H1 (cell line): ENCODE data around the gene TRAPPC8. TPM values are rescaled to one million over a fixed set of nuclear protein-coding genes. Genes with fewer than 3 reads are reported as not detected.
"Not testable (repeated sequence)": the region's sequence is repeated elsewhere in the genome, so short reads cannot be mapped to it uniquely, and the experiment has no call there.

Experiments used
- CTCF ChIA-PET: fragments of 300-600 bp; sonication (Branson Sonifier 250); formaldehyde crosslinking; loops from one replicate; lab custom pipeline; 2021; ENCODE audit not compliant: partially characterized antibody; lab: Charles Lee
- POLR2A ChIA-PET: fragments of 300-600 bp; sonication (Branson Sonifier 250); formaldehyde crosslinking; loops from one replicate; lab custom pipeline; 2021; ENCODE audit warnings: inconsistent platforms; ENCODE audit not compliant: partially characterized antibody; lab: Charles Lee
- DNase-seq, 2 experiments: peaks; one replicate each; pipeline versions ENCODE4 v3.0.0 to v3.0.0-alpha.2; 2010 to 2022; ENCODE audit warnings: low spot score in 2 of 2, low read depth in 1 of 2, mixed read lengths in 1 of 2
- FAIRE-seq: peaks from 2 replicates; lab custom pipeline; 2011; peaks lifted over from hg19 to GRCh38; lab: Jason Lieb, UNC
- H2AFZ ChIP-seq: 2 replicates; pipeline ENCODE4 v1.8.1; 2012; ENCODE audit warnings: low read length, inconsistent platforms
- H2AK5ac ChIP-seq: 2 replicates; pipeline ENCODE4 v1.6.1; 2013; ENCODE audit warnings: low read depth, low read length
- H2BK120ac ChIP-seq: replicated peaks from 2 replicates; pipeline ENCODE3; 2013; ENCODE audit warnings: low read depth, low read length, inconsistent platforms
- H2BK12ac ChIP-seq: 2 replicates; pipeline ENCODE4 v1.6.1; 2013; ENCODE audit warnings: low read depth, low read length
- H2BK15ac ChIP-seq: 2 replicates; pipeline ENCODE4 v1.6.1; 2013; ENCODE audit warnings: low read length
- H2BK20ac ChIP-seq: 2 replicates; pipeline ENCODE4 v1.6.1; 2013; ENCODE audit warnings: low read length
- H2BK5ac ChIP-seq: 2 replicates; pipeline ENCODE4 v1.6.1; 2013; ENCODE audit warnings: low read depth, low read length
- H3K14ac ChIP-seq: 2 replicates; pipeline ENCODE4 v1.6.1; 2013; ENCODE audit warnings: inconsistent platforms; ENCODE audit not compliant: insufficient read length
- H3K18ac ChIP-seq: 2 replicates; pipeline ENCODE4 v1.6.1; 2013; ENCODE audit warnings: low read length; ENCODE audit errors: extremely low read depth
- H3K23ac ChIP-seq: 2 replicates; pipeline ENCODE4 v1.6.1; 2013; ENCODE audit warnings: inconsistent platforms; ENCODE audit not compliant: insufficient read length
- H3K23me2 ChIP-seq: 2 replicates; pipeline ENCODE4 v1.6.1; 2013; ENCODE audit warnings: low read depth, low read length
- H3K27ac ChIP-seq: 2 replicates; pipeline ENCODE4 v1.6.1; 2011; ENCODE audit warnings: low read depth, low read length, inconsistent platforms
- H3K27me3 ChIP-seq, 4 experiments: replicated peaks in 1 of 4; 1 replicate in 1 of 4; 2 replicates in 3 of 4; pipeline versions ENCODE4 v1.6.1 to v1.8.1; 2011 to 2013; ENCODE audit warnings: low read length in 3 of 4, mild to moderate bottlenecking in 3 of 4, inconsistent platforms in 2 of 4, mixed read lengths in 2 of 4, moderate library complexity in 1 of 4; ENCODE audit not compliant: control insufficient read depth in 3 of 4, insufficient read depth in 3 of 4; ENCODE audit errors: extremely low read depth in 1 of 4
- H3K36me3 ChIP-seq, 4 experiments: 2 replicates each; pipeline versions ENCODE4 v1.6.1 to v1.8.1; 2011 to 2013; ENCODE audit warnings: mild to moderate bottlenecking in 4 of 4, low read length in 3 of 4, moderate library complexity in 2 of 4, control low read depth in 1 of 4, inconsistent platforms in 1 of 4; ENCODE audit not compliant: insufficient read depth in 4 of 4, control insufficient read depth in 2 of 4
- H3K4ac ChIP-seq: replicated peaks from 2 replicates; pipeline ENCODE3; 2013; ENCODE audit warnings: low read length, low read depth, mixed read lengths, inconsistent platforms; ENCODE audit not compliant: insufficient read length
- H3K4me1 ChIP-seq, 4 experiments: replicated peaks in 1 of 4; 1 replicate in 1 of 4; 2 replicates in 3 of 4; pipeline versions ENCODE4 v1.6.1 to v1.8.1; 2011 to 2013; ENCODE audit warnings: low read length in 3 of 4, inconsistent platforms in 2 of 4, mixed read lengths in 1 of 4; ENCODE audit not compliant: insufficient read depth in 4 of 4, control insufficient read depth in 3 of 4
- H3K4me2 ChIP-seq, 2 experiments: 2 replicates each; pipeline versions ENCODE4 v1.6.1 to v1.8.1; 2011 to 2013; ENCODE audit warnings: low read depth in 2 of 2, low read length in 2 of 2, control low read depth in 1 of 2, inconsistent platforms in 1 of 2, mild to moderate bottlenecking in 1 of 2; ENCODE audit not compliant: insufficient read depth in 1 of 2
- H3K4me3 ChIP-seq, 4 experiments: fragments of 200-600, 300-600 bp in 1 of 4; sonication (generic), shearing (Covaris generic), sonication (Bioruptor Twin) in 1 of 4; 2 replicates each; pipeline versions ENCODE4 v1.5.1 to v1.8.1; 2011 to 2016; ENCODE audit warnings: low read length in 4 of 4, low read depth in 3 of 4, control low read depth in 2 of 4, inconsistent platforms in 2 of 4, mild to moderate bottlenecking in 2 of 4, mixed read lengths in 1 of 4, moderate library complexity in 1 of 4; ENCODE audit not compliant: insufficient read depth in 2 of 4; ENCODE audit errors: extremely low read depth in 1 of 4
- H3K56ac ChIP-seq: replicated peaks from 2 replicates; pipeline ENCODE3; 2013; ENCODE audit warnings: low read depth, mild to moderate bottlenecking, mixed read lengths, low read length, inconsistent platforms; ENCODE audit not compliant: insufficient read length
- H3K79me1 ChIP-seq: 2 replicates; pipeline ENCODE4 v1.6.1; 2013; ENCODE audit warnings: low read depth, low read length, control low read depth
- H3K79me2 ChIP-seq, 2 experiments: 2 replicates each; pipeline versions ENCODE4 v1.6.1 to v1.8.1; 2012 to 2013; ENCODE audit warnings: low read length in 2 of 2, mild to moderate bottlenecking in 2 of 2, inconsistent platforms in 1 of 2; ENCODE audit not compliant: insufficient read depth in 2 of 2, control insufficient read depth in 1 of 2
- H3K9ac ChIP-seq, 4 experiments: replicated peaks in 1 of 4; 1 replicate in 1 of 4; 2 replicates in 3 of 4; pipeline versions ENCODE4 v1.6.1 to v1.8.1; 2011 to 2013; ENCODE audit warnings: low read depth in 3 of 4, low read length in 3 of 4, control low read depth in 2 of 4, mild to moderate bottlenecking in 2 of 4, moderate library complexity in 2 of 4, inconsistent platforms in 1 of 4; ENCODE audit errors: extremely low read depth in 1 of 4
- H3K9me3 ChIP-seq, 2 experiments: 2 replicates each; pipeline versions ENCODE4 v1.6.1 to v1.8.1; 2012 to 2013; ENCODE audit warnings: mild to moderate bottlenecking in 2 of 2, moderate library complexity in 2 of 2, control low read depth in 1 of 2, inconsistent platforms in 1 of 2, low read depth in 1 of 2, low read length in 1 of 2, mixed read lengths in 1 of 2; ENCODE audit not compliant: insufficient read depth in 2 of 2
- H4K20me1 ChIP-seq, 2 experiments: replicated peaks in 1 of 2; 2 replicates each; pipeline versions ENCODE3 to v1.8.1; 2011 to 2013; ENCODE audit warnings: inconsistent platforms in 2 of 2, low read length in 2 of 2, mild to moderate bottlenecking in 1 of 2; ENCODE audit not compliant: insufficient read depth in 2 of 2, control insufficient read depth in 1 of 2
- H4K5ac ChIP-seq: 2 replicates; pipeline ENCODE4 v1.6.1; 2013; ENCODE audit warnings: low read length, low read depth, mixed read lengths, inconsistent platforms; ENCODE audit not compliant: insufficient read length
- H4K8ac ChIP-seq: 2 replicates; pipeline ENCODE4 v1.8.0; 2013; ENCODE audit warnings: mild to moderate bottlenecking, moderate library complexity, low read length, inconsistent platforms; ENCODE audit not compliant: insufficient read depth; ENCODE audit errors: extremely low read depth
- H4K91ac ChIP-seq: replicated peaks from 2 replicates; pipeline ENCODE3; 2013; ENCODE audit warnings: low read length, mixed read lengths, inconsistent platforms; ENCODE audit not compliant: insufficient read length
- WGBS, 2 experiments: shearing (Covaris generic) in 1 of 2; methylation state at CpG; one replicate each; pipeline versions ENCODE4 v1.1.6 to v1.1.7; 2013 to 2015; ENCODE audit warnings: low lambda C conversion rate in 2 of 2, mixed read lengths in 2 of 2, inconsistent platforms in 1 of 2, low coverage in 1 of 2, missing lambda C conversion rate in 1 of 2; ENCODE audit not compliant: insufficient replicate concordance in 2 of 2, insufficient coverage in 1 of 2, insufficient read length in 1 of 2; ENCODE audit errors: extremely low coverage in 1 of 2, missing lambda C conversion rate in 1 of 2; 5-methylcytosine and 5-hydroxymethylcytosine counted together
- polyA plus RNA-seq, 7 experiments: library from polyadenylated mRNA; depleted of rRNA in 3 of 7; stranded (reverse) in 5 of 7; unstranded in 2 of 7; fragments of >200 nt in 5 of 7; fragments of 200-250 nt in 2 of 7; gene quantifications; 1 replicate in 5 of 7; 2 replicates in 1 of 7; 4 replicates in 1 of 7; pipeline versions ENCODE4 v1.2.1 to v1.2.3, GENCODE V29; 2011 to 2013; ENCODE audit warnings: missing spikeins in 2 of 7, mixed read lengths in 2 of 7
- total RNA-seq: library from RNA; stranded (reverse); fragmentation: NEBNext Ultra II Directional; extraction: Animal tissue kit (Norgen Biotek cat#: 25700); gene quantifications from 2 replicates; pipeline ENCODE4 v1.2.1, GENCODE V29; 2021

TRAPPC8 gene
- total and polyA plus RNA-seq, 2 of the 8 experiments (the other 6 are each of a cell fraction or from before 2014, with no cell fraction given), result 43.6 to 56.5 TPM

- H3K9me3 ChIP-seq, H3K56ac ChIP-seq, H3K27ac ChIP-seq, H3K4ac ChIP-seq, H3K9ac ChIP-seq, H2BK5ac ChIP-seq, H2BK15ac ChIP-seq, H4K5ac ChIP-seq, H3K79me1 ChIP-seq, H2BK12ac ChIP-seq, H4K20me1 ChIP-seq, H2AK5ac ChIP-seq, H2AFZ ChIP-seq, H3K18ac ChIP-seq, H2BK20ac ChIP-seq, H3K4me2 ChIP-seq, DNase-seq, H2BK120ac ChIP-seq, H3K79me2 ChIP-seq, H3K27me3 ChIP-seq, FAIRE-seq, H3K23me2 ChIP-seq, H3K36me3 ChIP-seq, H3K4me1 ChIP-seq, H3K14ac ChIP-seq, H4K91ac ChIP-seq, H3K23ac ChIP-seq, CTCF ChIA-PET, H4K8ac ChIP-seq, H3K4me3 ChIP-seq: not testable (repeated sequence)
- 98% methylated on average over 3 of the region's 3 CpGs; no CpG with 5 or more reads in 1 of the 2 experiments for WGBS, 2 experiments
- POLR2A ChIA-PET, result interaction anchor here (4.1 kb wide), 1 partner anchor 11 kb away, joined by 21 read pairs; the partner anchor contains the start of gene TRAPPC8
Measured at GRCh38 chr18:31953699-31954098, 10.8 kb upstream of the TRAPPC8 start.
